Skin epidermis (tissue), 12 donors: ENCODE data around the gene FUS.

Experiments used
- H3K27ac ChIP-seq, 21 experiments: fragments of 200-600 bp; sonication (generic) in 11 of 21; one replicate each; pipeline ENCODE4 v1.5.0; 2020; ENCODE audit warnings: mild to moderate bottlenecking in 3 of 21, inconsistent platforms in 2 of 21, moderate library complexity in 2 of 21
- H3K4me3 ChIP-seq, 7 experiments: fragments of 200-600 bp; sonication (generic) in 2 of 7; one replicate each; pipeline ENCODE4 v1.5.0; 2020; ENCODE audit warnings: inconsistent platforms in 2 of 7, mild to moderate bottlenecking in 2 of 7, moderate library complexity in 1 of 7

FUS gene

GRCh38 chr16:31219154-31219741 lies 39.3 kb downstream of the FUS start:
- no peak overlapping the region for H3K27ac ChIP-seq

GRCh38 chr16:31221357-31222160 lies 41.6 kb downstream of the FUS start:
- peak overlapping the region in 1 of 21 experiments; percentile 30 for H3K27ac ChIP-seq

More at GRCh38 chr16:31219154-31219741, 39.3 kb downstream of the FUS start:
- no peak overlapping the region for H3K4me3 ChIP-seq

GRCh38 chr16:31223044-31223443 lies 43.1 kb downstream of the FUS start:
- Histone ChIP-seq H3K27ac (no peak overlapping the region), H3K4me3 (no peak overlapping the region)

More at GRCh38 chr16:31221357-31222160, 41.6 kb downstream of the FUS start:
- H3K4me3 ChIP-seq = no peak overlapping the region

DNA sequence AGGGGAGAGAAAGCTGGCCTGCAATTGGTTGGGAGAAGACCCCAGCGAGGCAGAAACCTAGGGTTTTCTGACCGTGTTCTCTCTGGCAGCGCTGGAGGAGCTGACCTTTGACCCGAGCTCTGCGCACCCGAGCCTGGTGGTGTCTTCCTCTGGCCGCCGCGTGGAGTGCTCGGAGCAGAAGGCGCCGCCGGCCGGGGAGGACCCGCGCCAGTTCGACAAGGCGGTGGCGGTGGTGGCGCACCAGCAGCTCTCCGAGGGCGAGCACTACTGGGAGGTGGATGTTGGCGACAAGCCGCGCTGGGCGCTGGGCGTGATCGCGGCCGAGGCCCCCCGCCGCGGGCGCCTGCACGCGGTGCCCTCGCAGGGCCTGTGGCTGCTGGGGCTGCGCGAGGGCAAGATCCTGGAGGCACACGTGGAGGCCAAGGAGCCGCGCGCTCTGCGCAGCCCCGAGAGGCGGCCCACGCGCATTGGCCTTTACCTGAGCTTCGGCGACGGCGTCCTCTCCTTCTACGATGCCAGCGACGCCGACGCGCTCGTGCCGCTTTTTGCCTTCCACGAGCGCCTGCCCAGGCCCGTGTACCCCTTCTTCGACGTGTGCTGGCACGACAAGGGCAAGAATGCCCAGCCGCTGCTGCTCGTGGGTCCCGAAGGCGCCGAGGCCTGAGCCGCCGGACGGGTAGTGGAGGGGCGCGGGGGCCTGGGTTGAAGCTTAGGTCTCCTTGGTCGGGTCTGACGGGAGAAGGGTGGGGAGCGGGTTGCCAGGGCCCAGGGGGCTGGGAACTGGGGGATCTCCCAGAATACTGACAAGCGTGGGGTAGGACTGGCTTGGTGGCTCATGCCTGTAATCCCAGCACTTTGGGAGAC lies 44.4 kb downstream of the FUS start:
- Histone ChIP-seq H3K27ac (no peak overlapping the region), H3K4me3 (no peak overlapping the region)

DNA sequence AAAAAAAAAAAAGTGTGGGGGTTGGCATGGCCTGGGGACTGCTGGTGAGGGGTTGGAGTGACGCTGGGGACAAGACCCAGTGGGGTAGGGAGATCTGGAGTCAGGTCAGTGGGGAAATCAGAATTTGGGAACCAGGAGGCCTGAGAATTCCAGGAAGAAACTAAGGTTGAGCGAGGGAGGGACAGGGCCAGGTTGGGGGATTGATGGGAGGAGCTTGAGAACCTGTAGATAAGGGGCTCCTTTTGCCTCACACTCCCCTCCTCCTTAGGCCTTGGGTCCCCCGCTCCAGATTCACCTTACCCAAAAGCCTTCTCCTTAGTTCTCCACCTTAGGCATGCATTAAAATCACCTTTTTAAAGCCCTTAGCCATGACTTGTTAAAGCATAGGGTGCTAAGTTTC lies 45.3 kb downstream of the FUS start:
- H3K4me3 ChIP-seq = no peak overlapping the region
- no peak overlapping the region for H3K27ac ChIP-seq

- no peak overlapping the region for H3K27ac ChIP-seq
- H3K4me3 ChIP-seq = no peak overlapping the region
These were observed 48.3 kb downstream of the FUS start for GRCh38 chr16:31228206-31228605.

DNA sequence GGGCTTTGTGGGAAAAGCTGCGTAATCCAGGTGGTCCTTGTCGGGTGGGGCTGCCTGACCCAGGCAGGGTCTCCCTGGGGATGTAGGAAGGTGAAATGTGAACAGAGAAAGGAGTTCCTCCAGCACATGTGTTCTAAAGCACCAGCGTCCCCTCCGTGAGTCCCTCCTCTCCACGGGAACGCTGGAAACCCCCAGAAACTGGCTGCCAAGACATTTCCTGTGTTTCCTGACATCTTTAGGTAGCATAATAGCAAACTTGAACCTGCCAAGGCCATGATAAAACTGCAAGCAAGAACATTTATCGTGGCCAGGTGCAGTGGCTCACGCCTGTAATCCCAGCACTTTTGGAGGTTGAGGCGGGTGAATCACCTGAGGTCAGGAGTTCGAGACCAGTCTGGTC lies 49.6 kb downstream of the FUS start:
- peak overlapping the region in 1 of 21 experiments; percentile 19 for H3K27ac ChIP-seq

GRCh38 chr16:31238041-31238440 lies 58.1 kb downstream of the FUS start:
- Histone ChIP-seq H3K27ac (no peak overlapping the region), H3K4me3 (no peak overlapping the region)

More for the DNA sequence above, 49.6 kb downstream of the FUS start:
- no peak overlapping the region for H3K4me3 ChIP-seq
